Esophagus muscularis mucosa (tissue), 3 donors: Measurements from ENCODE around the gene TSSK2.

Source experiments
- CTCF ChIP-seq, 3 experiments: fragments of 200-600 bp in 2 of 3; fragments of 450-650 bp in 1 of 3; sonication (generic) in 2 of 3; IDR thresholded peaks; one replicate each; pipeline ENCODE4 v1.5.1; 2017 to 2019; ENCODE audit warnings: antibody characterized with exemption in 3 of 3, mild to moderate bottlenecking in 2 of 3, moderate library complexity in 1 of 3
- POLR2A ChIP-seq: fragments of 450-650 bp; IDR thresholded peaks from one replicate; pipeline ENCODE4 v1.6.1; 2017; ENCODE audit warnings: antibody characterized with exemption, moderate library complexity, mild to moderate bottlenecking, low read depth
- POLR2AphosphoS5 ChIP-seq, 2 donors: sonication (generic); formaldehyde crosslinking; IDR thresholded peaks; one replicate each; pipeline ENCODE4 v1.6.1; 2017; ENCODE audit warnings: antibody characterized with exemption in 2 of 2

- TF ChIP-seq CTCF (IDR thresholded peaks at IDR 0.05), result no peak
- no peak for TF ChIP-seq POLR2AphosphoS5 (IDR thresholded peaks at IDR 0.05)
- no peak for TF ChIP-seq POLR2A
Observed at GRCh38 chr22:19175602-19176174, 44.6 kb downstream of the TSSK2 start.
